NT2/D1 (cell line): ENCODE results near the gene KLK2.

Experiments
- DNase-seq: peaks from one replicate; pipeline ENCODE4 v3.0.0-alpha.2; 2011; ENCODE audit warnings: low read depth, low spot score
- H3K27me3 ChIP-seq: 2 replicates; pipeline ENCODE4 v1.6.0; 2011; ENCODE audit warnings: mild to moderate bottlenecking; ENCODE audit not compliant: insufficient read length, insufficient read depth
- H3K36me3 ChIP-seq: 2 replicates; pipeline ENCODE4 v1.6.1; 2011; ENCODE audit warnings: mild to moderate bottlenecking, low read length, mixed read lengths; ENCODE audit not compliant: insufficient read depth, insufficient read length
- H3K4me1 ChIP-seq: 2 replicates; pipeline ENCODE4 v1.5.1; 2011; ENCODE audit not compliant: insufficient read depth, insufficient read length
- H3K4me3 ChIP-seq: 2 replicates; pipeline ENCODE4 v1.5.1; 2011; ENCODE audit warnings: low read depth; ENCODE audit not compliant: insufficient read length
- H3K9ac ChIP-seq: 2 replicates; pipeline ENCODE4 v1.6.0; 2011; ENCODE audit warnings: low read depth; ENCODE audit not compliant: insufficient read length
- H3K9me3 ChIP-seq: 2 replicates; pipeline ENCODE4 v1.5.1; 2011; ENCODE audit warnings: mild to moderate bottlenecking, low read length; ENCODE audit not compliant: insufficient read depth
- SUZ12 ChIP-seq: IDR thresholded peaks from 2 replicates; pipeline ENCODE4 v1.6.1; 2011; ENCODE audit not compliant: insufficient read length, insufficient read depth; ENCODE audit errors: extremely low read depth
- YY1 ChIP-seq: IDR thresholded peaks from 2 replicates; pipeline ENCODE4 v1.6.1; 2011; ENCODE audit not compliant: insufficient read length, insufficient read depth
- ZNF274 ChIP-seq: IDR thresholded peaks from 2 replicates; pipeline ENCODE4 v1.6.1; 2011; ENCODE audit warnings: mild to moderate bottlenecking, low read depth, low read length

The KLK2 gene

GRCh38 chr19:50838239-50838638, 35.0 kb upstream of the KLK2 start:
- H3K27me3 ChIP-seq, result peaks cover 67% of the 10 kb centered on the region
- TF ChIP-seq SUZ12 (no peak), ZNF274 (no peak), YY1 (no peak)
- no peak overlapping the region for H3K9ac ChIP-seq

GRCh38 chr19:50839712-50840655, 33.3 kb upstream of the KLK2 start:
- Histone ChIP-seq H3K4me3 (no peak overlapping the region), H3K9ac (no peak overlapping the region), H3K9me3 (no peaks in the 10 kb centered on the region), H3K27me3 (peaks cover 77% of the 10 kb centered on the region), H3K36me3 (no peaks in the 10 kb centered on the region), H3K4me1 (peaks cover 2% of the 10 kb centered on the region)
- no peak for DNase-seq
- TF ChIP-seq YY1 (no peak), ZNF274 (no peak), SUZ12 (no peak)

More at GRCh38 chr19:50838239-50838638, 35.0 kb upstream of the KLK2 start:
- no peaks in the 10 kb centered on the region for H3K9me3 ChIP-seq
- H3K4me3 ChIP-seq, result no peak overlapping the region
- DNase-seq, result no peak
- no peaks in the 10 kb centered on the region for H3K36me3 ChIP-seq
- peaks cover 2% of the 10 kb centered on the region for H3K4me1 ChIP-seq

- TF ChIP-seq SUZ12 (no peak), ZNF274 (no peak), YY1 (no peak)
- no peak for DNase-seq
- H3K9me3 ChIP-seq, result no peaks in the 10 kb centered on the region
- H3K9ac ChIP-seq, result no peak overlapping the region
- H3K27me3 ChIP-seq, result peaks cover 68% of the 10 kb centered on the region
- H3K4me3 ChIP-seq, result no peak overlapping the region
- no peaks in the 10 kb centered on the region for H3K36me3 ChIP-seq
- no peaks in the 10 kb centered on the region for H3K4me1 ChIP-seq
Observed at GRCh38 chr19:50842130-50842529, 31.1 kb upstream of the KLK2 start.

- H3K4me1 ChIP-seq, result no peaks in the 10 kb centered on the region
- no peak overlapping the region for H3K9ac ChIP-seq
- H3K9me3 ChIP-seq, result no peaks in the 10 kb centered on the region
- no peak for DNase-seq
- H3K27me3 ChIP-seq, result peaks cover 63% of the 10 kb centered on the region
- no peak overlapping the region for H3K4me3 ChIP-seq
- TF ChIP-seq SUZ12 (no peak), YY1 (no peak), ZNF274 (no peak)
- H3K36me3 ChIP-seq, result no peaks in the 10 kb centered on the region
Observed at GRCh38 chr19:50843205-50843604, 30.0 kb upstream of the KLK2 start.

- no peaks in the 10 kb centered on the region for H3K9me3 ChIP-seq
- H3K4me1 ChIP-seq, result no peaks in the 10 kb centered on the region
- peaks cover 63% of the 10 kb centered on the region for H3K27me3 ChIP-seq
- no peak for TF ChIP-seq YY1
- no peak for TF ChIP-seq ZNF274
- no peak for TF ChIP-seq SUZ12
- no peaks in the 10 kb centered on the region for H3K36me3 ChIP-seq
- no peak overlapping the region for H3K9ac ChIP-seq
- H3K4me3 ChIP-seq, result no peak overlapping the region
- DNase-seq, result no peak
Observed at GRCh38 chr19:50843701-50844221, 29.5 kb upstream of the KLK2 start.

GRCh38 chr19:50844296-50844935, 28.8 kb upstream of the KLK2 start:
- TF ChIP-seq YY1 (no peak), SUZ12 (no peak), ZNF274 (no peak)
- Histone ChIP-seq H3K4me1 (no peaks in the 10 kb centered on the region), H3K9me3 (no peaks in the 10 kb centered on the region), H3K9ac (no peak overlapping the region), H3K36me3 (no peaks in the 10 kb centered on the region), H3K27me3 (peaks cover 60% of the 10 kb centered on the region), H3K4me3 (no peak overlapping the region)
- no peak for DNase-seq

- TF ChIP-seq SUZ12, result no peak
- TF ChIP-seq YY1, result no peak
- TF ChIP-seq ZNF274, result no peak
- no peaks in the 10 kb centered on the region for H3K4me1 ChIP-seq
- no peak overlapping the region for H3K4me3 ChIP-seq
- no peak overlapping the region for H3K9ac ChIP-seq
- no peak for DNase-seq
- no peaks in the 10 kb centered on the region for H3K36me3 ChIP-seq
- no peaks in the 10 kb centered on the region for H3K9me3 ChIP-seq
- H3K27me3 ChIP-seq, result peaks cover 18% of the 10 kb centered on the region
Observed at GRCh38 chr19:50850738-50851137, 22.5 kb upstream of the KLK2 start.
